ENCODE results near the gene C3orf22.

GRCh38 chr3:126557415-126557745 is 1.4 kb downstream of the C3orf22 start:
- TF ChIP-seq CTCF (IDR thresholded peaks at IDR 0.05): no peak
- no peak for TF ChIP-seq POLR2A (IDR thresholded peaks at IDR 0.05)
